GM20431 (cell line): ENCODE data around the gene GSTK1.
"Not testable (repeated sequence)": the region's sequence is repeated elsewhere in the genome, so short reads cannot be mapped to it uniquely, and the experiment has no call there.

ENCODE experiments used
- in situ Hi-C: fragments of 300-500 bp; cut with MseI, MboI; formaldehyde crosslinking; loops from one replicate; pipeline ENCODE4 v1.15.0; 2020; ENCODE audit warnings: low sequenced_read_pairs; ENCODE audit not compliant: unreplicated experiment

Gene GSTK1

GRCh38 chr7:143288836-143289235, 25.6 kb downstream of the GSTK1 start:
- in situ Hi-C loops: no loop called here

- in situ Hi-C loops: no loop called here
Observed at GRCh38 chr7:143289421-143289820, 26.2 kb downstream of the GSTK1 start.

- in situ Hi-C loops: not testable (repeated sequence)
Observed at GRCh38 chr7:143289888-143290287, 26.6 kb downstream of the GSTK1 start.

- in situ Hi-C loops: no loop called here
Observed at GRCh38 chr7:143290293-143290692, 27.1 kb downstream of the GSTK1 start.

DNA sequence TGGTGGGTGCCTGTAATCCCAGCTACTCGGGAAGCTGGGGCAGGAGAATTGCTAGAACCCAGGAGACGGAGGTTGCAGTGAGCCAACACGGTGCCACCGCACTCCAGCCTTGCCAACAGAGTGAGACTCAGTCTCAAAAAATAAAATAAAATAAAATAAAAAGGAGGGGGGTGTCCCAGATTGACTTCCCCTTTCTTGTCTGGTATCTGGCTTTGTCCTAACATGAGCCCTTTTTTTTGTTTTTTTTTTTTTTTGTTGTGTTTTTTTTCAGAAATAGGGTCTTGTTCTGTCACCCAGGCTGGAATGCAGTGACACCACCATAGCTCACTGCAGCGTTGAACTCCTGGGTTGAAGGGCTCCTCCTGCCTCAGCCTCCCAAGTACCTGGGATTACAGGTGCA, 29.6 kb downstream of the GSTK1 start:
- in situ Hi-C loops: no loop called here

DNA sequence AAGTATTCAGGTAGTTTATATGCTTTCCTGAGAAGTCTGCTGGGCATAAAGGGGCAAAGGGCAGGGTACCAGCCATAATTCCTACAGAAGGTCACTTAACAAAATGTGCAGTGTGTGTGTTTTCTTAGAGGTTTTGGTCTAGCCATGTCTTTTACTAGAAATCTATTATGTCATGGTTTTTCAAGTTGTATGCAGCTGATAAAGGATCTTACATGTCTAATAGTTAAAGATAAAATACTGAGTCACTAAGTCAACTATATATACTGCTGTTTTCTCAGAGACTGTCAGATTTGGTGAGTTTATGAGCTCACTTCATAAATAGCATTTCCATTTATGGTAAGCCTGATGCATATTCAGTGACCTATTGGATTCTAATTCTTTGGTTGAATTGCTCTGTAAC, 32.6 kb downstream of the GSTK1 start:
- in situ Hi-C loops: no loop called here

- in situ Hi-C loops: no loop called here
Observed at GRCh38 chr7:143296686-143297085, 33.4 kb downstream of the GSTK1 start.

DNA sequence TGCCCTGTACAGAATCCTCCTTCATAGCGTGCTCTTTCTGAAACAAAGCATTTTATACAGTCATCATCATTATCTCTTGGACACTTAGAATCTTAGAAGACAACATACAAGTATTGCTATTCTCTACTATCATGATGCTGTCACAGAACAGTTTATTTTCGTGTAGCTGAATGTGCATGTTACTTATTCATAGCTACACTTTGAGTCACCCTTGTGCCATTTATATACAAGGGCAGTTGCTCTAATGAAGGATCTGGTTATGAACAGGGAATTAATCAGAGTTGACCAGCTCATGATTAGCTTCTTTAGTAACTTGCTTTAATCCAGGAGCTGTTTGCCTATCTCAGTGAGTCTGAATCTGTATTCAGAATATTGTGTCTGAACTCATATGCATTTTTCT, 36.1 kb downstream of the GSTK1 start:
- in situ Hi-C loops: no loop called here

GRCh38 chr7:143299840-143300239, 36.6 kb downstream of the GSTK1 start:
- in situ Hi-C loops: no loop called here

GRCh38 chr7:143300959-143301935, 38.0 kb downstream of the GSTK1 start:
- in situ Hi-C loops: no loop called here

DNA sequence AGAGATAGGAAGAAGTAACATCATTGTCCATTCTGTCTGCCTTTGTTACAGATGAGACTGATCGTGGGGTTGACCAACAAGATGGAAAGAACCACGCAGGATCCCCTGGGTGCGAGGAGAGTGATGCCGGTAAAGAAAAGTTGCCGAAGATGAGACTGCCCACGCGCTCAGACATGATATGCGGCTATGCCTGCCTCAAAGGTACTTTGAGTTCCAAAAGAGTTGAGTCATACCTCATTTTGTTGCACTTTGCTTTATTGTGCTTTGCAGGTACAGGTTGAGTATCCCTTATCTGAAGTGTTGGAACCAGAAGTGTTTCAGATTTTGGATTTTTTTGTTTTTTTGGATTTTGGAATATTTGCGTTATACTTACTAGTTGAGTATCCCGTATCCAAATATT, 40.5 kb downstream of the GSTK1 start:
- in situ Hi-C loops: no loop called here

DNA sequence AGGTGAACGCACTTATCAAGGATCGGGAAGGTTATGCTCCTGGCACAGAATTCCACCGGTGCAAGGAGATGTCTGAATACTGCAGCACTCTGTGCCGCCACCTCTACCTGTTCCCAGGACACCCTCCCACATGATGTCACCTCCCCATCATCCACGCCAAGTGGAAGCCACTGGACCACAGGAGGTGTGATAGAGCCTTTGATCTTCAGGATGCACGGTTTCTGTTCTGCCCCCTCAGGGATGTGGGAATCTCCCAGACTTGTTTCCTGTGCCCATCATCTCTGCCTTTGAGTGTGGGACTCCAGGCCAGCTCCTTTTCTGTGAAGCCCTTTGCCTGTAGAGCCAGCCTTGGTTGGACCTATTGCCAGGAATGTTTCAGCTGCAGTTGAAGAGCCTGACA, 41.7 kb downstream of the GSTK1 start:
- in situ Hi-C loops: no loop called here

GRCh38 chr7:143305423-143306070, 42.3 kb downstream of the GSTK1 start:
- in situ Hi-C loops: no loop called here

DNA sequence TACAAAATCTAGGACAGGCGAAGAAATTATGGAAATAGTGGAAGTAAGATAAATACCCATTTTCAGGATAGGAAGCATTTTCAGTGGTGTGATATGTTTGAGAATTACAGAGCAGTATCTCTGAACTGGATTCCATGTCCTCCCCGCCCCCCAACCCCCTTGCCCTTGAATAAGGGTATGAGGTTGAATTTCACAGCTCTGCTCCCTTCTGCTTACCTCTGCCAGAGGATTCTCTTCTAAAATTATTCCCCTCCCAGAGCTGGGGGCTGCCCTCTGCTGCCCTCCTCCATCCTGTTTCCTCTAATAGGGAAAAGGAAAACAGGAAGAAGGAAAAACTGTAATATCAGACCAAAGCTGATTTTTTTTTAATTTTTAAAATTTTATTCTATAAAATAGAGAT, 45.4 kb downstream of the GSTK1 start:
- in situ Hi-C loops: no loop called here

- in situ Hi-C loops: no loop called here
Observed at GRCh38 chr7:143314127-143314526, 50.9 kb downstream of the GSTK1 start.

- in situ Hi-C loops: no loop called here
Observed at GRCh38 chr7:143315776-143316175, 52.5 kb downstream of the GSTK1 start, which contains the start of gene CLCN1. TSS of gene CLCN1 (plus strand) at chr7:143316111. CDS start at chr7:143316213, 102 bp downstream.

DNA sequence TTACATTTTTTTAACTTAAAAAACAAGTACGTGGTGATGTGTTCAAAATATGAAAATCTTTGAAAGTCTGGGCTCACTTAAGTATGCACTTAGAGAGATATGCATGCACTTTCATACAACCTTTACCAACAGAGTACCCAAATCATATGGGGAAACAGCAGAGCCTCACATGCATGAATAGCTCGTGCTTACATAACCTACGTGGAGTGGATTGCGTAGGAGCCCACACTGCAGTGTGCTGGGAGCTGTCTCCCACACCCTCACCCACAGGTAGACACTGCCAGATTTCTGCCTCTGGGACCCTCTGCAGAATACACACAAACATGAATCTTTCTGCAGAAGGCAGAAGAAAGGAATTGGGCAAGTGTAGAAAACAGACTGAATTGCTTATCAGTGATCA, 53.3 kb downstream of the GSTK1 start:
- in situ Hi-C loops: no loop called here

GRCh38 chr7:143318661-143319060, 55.4 kb downstream of the GSTK1 start:
- in situ Hi-C loops: no loop called here
